HepG2 (cell line): ENCODE data around the gene KAZALD1. TPM values are rescaled to one million over a fixed set of nuclear protein-coding genes. Genes with fewer than 3 reads are reported as not detected.

Source experiments
- ATAC-seq: fragments of 200-7000 bp; cut with Tn5 transposase; 3 replicates; pipeline ENCODE4 v1.9.1; 2020; ENCODE audit warnings: mild to moderate bottlenecking, moderate library complexity
- BruUV-seq: library from RNA; stranded (reverse); fragments of 400-500 nt; replicated peaks from 2 replicates; lab custom pipeline; 2021; lab: Mats Ljungman, UMichigan
- CTCF ChIA-PET: fragments of 300-600 bp; formaldehyde crosslinking; extraction: SDS; loops from one replicate; lab custom pipeline; 2021; ENCODE audit warnings: low total read pairs, inconsistent platforms, low intra/inter-chr PET ratio; lab: Yijun Ruan, JAX
- POLR2A ChIA-PET: fragments of 350-600 bp; sonication (Branson Sonifier 250); formaldehyde crosslinking; loops from one replicate; lab custom pipeline; 2020; ENCODE audit warnings: antibody characterized with exemption, inconsistent platforms; lab: Yijun Ruan, JAX
- DNase-seq: peaks from one replicate; pipeline ENCODE4 v3.0.0-alpha.2; 2015; ENCODE audit warnings: low spot score
- FAIRE-seq: peaks from 3 replicates; lab custom pipeline; 2011; peaks lifted over from hg19 to GRCh38; lab: Jason Lieb, UNC
- H2AFZ ChIP-seq: one replicate; pipeline ENCODE4 v1.6.1; 2011; ENCODE audit warnings: low read length, inconsistent platforms
- H3K27ac ChIP-seq: fragments of 300-600 bp; 3 replicates; pipeline ENCODE4 v1.8.0; 2011; ENCODE audit warnings: mixed run types, mild to moderate bottlenecking, mixed read lengths, low read length, inconsistent platforms; ENCODE audit not compliant: insufficient read depth; ENCODE audit errors: extremely low read length
- H3K27me3 ChIP-seq, 2 experiments: fragments of 200-600 bp in 1 of 2; 2 replicates in 1 of 2; 3 replicates in 1 of 2; pipeline versions ENCODE4 v1.6.0 to v1.8.0; 2011; ENCODE audit warnings: low read length in 2 of 2, mild to moderate bottlenecking in 2 of 2, moderate library complexity in 2 of 2, inconsistent platforms in 1 of 2; ENCODE audit not compliant: insufficient read depth in 2 of 2, control insufficient read depth in 1 of 2
- H3K36me3 ChIP-seq, 2 experiments: fragments of 200-600 bp in 1 of 2; replicated peaks in 1 of 2; 2 replicates in 1 of 2; 3 replicates in 1 of 2; pipeline versions ENCODE4 v1.5.1 to v1.8.0; 2011; ENCODE audit warnings: low read length in 2 of 2, inconsistent platforms in 1 of 2; ENCODE audit not compliant: insufficient read depth in 2 of 2, control insufficient read depth in 1 of 2
- H3K4me1 ChIP-seq: 2 replicates; pipeline ENCODE4 v1.5.1; 2012; ENCODE audit warnings: low read length, inconsistent platforms; ENCODE audit not compliant: insufficient read depth
- H3K4me2 ChIP-seq: 2 replicates; pipeline ENCODE4 v1.6.0; 2011; ENCODE audit warnings: low read depth, low read length, inconsistent platforms
- H3K4me3 ChIP-seq, 3 experiments: fragments of 200-600 bp in 1 of 3; sonication (generic), shearing (Covaris generic) in 1 of 3; replicated peaks in 1 of 3; 2 replicates each; pipeline ENCODE4 v1.5.1; 2011 to 2016; ENCODE audit warnings: low read length in 3 of 3, inconsistent platforms in 2 of 3, low read depth in 2 of 3, mild to moderate bottlenecking in 2 of 3, control low read depth in 1 of 3, mixed read lengths in 1 of 3; ENCODE audit not compliant: insufficient read depth in 1 of 3
- H3K79me2 ChIP-seq: one replicate; pipeline ENCODE4 v1.6.1; 2011; ENCODE audit warnings: low read length, inconsistent platforms; ENCODE audit not compliant: insufficient read depth
- H3K9ac ChIP-seq: 2 replicates; pipeline ENCODE4 v1.6.0; 2011; ENCODE audit warnings: mild to moderate bottlenecking, low read depth, low read length, inconsistent platforms; ENCODE audit not compliant: insufficient read depth
- H3K9me3 ChIP-seq: 2 replicates; pipeline ENCODE4 v1.5.1; 2012; ENCODE audit warnings: mild to moderate bottlenecking, low read length
- H4K20me1 ChIP-seq: 2 replicates; pipeline ENCODE4 v1.6.0; 2011; ENCODE audit warnings: inconsistent platforms, mild to moderate bottlenecking, low read length, moderate library complexity; ENCODE audit not compliant: insufficient read depth
- DNMT3B ChIP-seq: conservative IDR thresholded peaks from 2 replicates; pipeline ENCODE4 v1.6.1; 2016; ENCODE audit warnings: missing biosample characterization, control low read depth
- HNRNPL ChIP-seq: fragments of 200-400 bp; formaldehyde crosslinking; IDR thresholded peaks from 2 replicates; pipeline ENCODE4 v1.6.1; 2017; ENCODE audit warnings: mild to moderate bottlenecking, low read depth, low read length
- KLF6 ChIP-seq: IDR thresholded peaks from 2 replicates; pipeline ENCODE4 v1.8.0; 2016; ENCODE audit warnings: missing biosample characterization, missing genetic modification reagents
- NBN ChIP-seq: fragments of 450-650 bp; conservative IDR thresholded peaks from 2 replicates; pipeline ENCODE4 v1.6.1; 2017
- PLRG1 ChIP-seq: fragments of 450-650 bp; conservative IDR thresholded peaks from 2 replicates; pipeline ENCODE4 v1.6.1; 2016
- REL ChIP-seq: sonication (generic); formaldehyde crosslinking; conservative IDR thresholded peaks from 2 replicates; pipeline ENCODE4 v1.8.0; 2022; ENCODE audit warnings: mild to moderate bottlenecking, missing genetic modification reagents, moderate library complexity
- RFXAP ChIP-seq: sonication (generic); formaldehyde crosslinking; IDR thresholded peaks from 2 replicates; pipeline ENCODE4 v1.4.0; 2020; ENCODE audit warnings: missing genetic modification reagents, borderline replicate concordance
- SNAI1 ChIP-seq: sonication (generic); formaldehyde crosslinking; IDR thresholded peaks from 2 replicates; pipeline ENCODE4 v1.5.0; 2020; ENCODE audit warnings: mild to moderate bottlenecking, missing genetic modification reagents, borderline replicate concordance
- SNAPC5 ChIP-seq: sonication (generic); formaldehyde crosslinking; IDR thresholded peaks from 2 replicates; pipeline ENCODE4 v1.8.1; 2023; ENCODE audit warnings: mild to moderate bottlenecking, missing genetic modification reagents, borderline replicate concordance
- YEATS2 ChIP-seq: sonication (generic); formaldehyde crosslinking; IDR thresholded peaks from 2 replicates; pipeline ENCODE4 v1.4.0; 2020; ENCODE audit warnings: missing genetic modification reagents, borderline replicate concordance
- ZBTB42 ChIP-seq: sonication (generic); formaldehyde crosslinking; IDR thresholded peaks from 2 replicates; pipeline ENCODE4 v1.5.0; 2020; ENCODE audit warnings: mild to moderate bottlenecking, missing genetic modification reagents
- ZNF138 ChIP-seq: sonication (generic); formaldehyde crosslinking; IDR thresholded peaks from 2 replicates; pipeline ENCODE4 v1.5.0; 2020; ENCODE audit warnings: mild to moderate bottlenecking, low read depth, missing genetic modification reagents
- ZNF235 ChIP-seq: sonication (generic); formaldehyde crosslinking; IDR thresholded peaks from 2 replicates; pipeline ENCODE4 v1.8.1; 2023; ENCODE audit warnings: mild to moderate bottlenecking, missing genetic modification reagents, borderline replicate concordance
- ZNF709 ChIP-seq: sonication (generic); formaldehyde crosslinking; IDR thresholded peaks from 2 replicates; pipeline ENCODE4 v1.5.0; 2020; ENCODE audit warnings: mild to moderate bottlenecking, missing genetic modification reagents
- ZNF777 ChIP-seq: sonication (generic); formaldehyde crosslinking; IDR thresholded peaks from 2 replicates; pipeline ENCODE4 v1.4.0; 2020; ENCODE audit warnings: missing genetic modification reagents
- whole genome bisulfite sequencing: methylation state at CpG from one replicate; pipeline ENCODE4 v1.1.6; 2017; ENCODE audit warnings: low lambda C conversion rate; 5-methylcytosine and 5-hydroxymethylcytosine counted together
- in situ Hi-C: cut with HindIII; loops from 2 replicates; pipeline ENCODE4 v1.10.0; 2017; ENCODE audit warnings: low pct_unique_long_range_greater_than_20kb; ENCODE audit not compliant: extremely low pct_ligation_motif_present
- intact Hi-C: fragments of 100-400 bp; cut with micrococcal nuclease; formaldehyde crosslinking; loops from one replicate; pipeline ENCODE4 v1.10.0; 2022; ENCODE audit not compliant: unreplicated experiment
- polyA plus RNA-seq, 8 experiments: library from polyadenylated mRNA; depleted of rRNA in 3 of 8; stranded (reverse) in 7 of 8; unstranded in 1 of 8; fragments of >200 nt; fragmentation: Illumina TruSeq in 4 of 8; extraction: Trizol in 4 of 8; gene quantifications; 2 replicates each; pipeline versions ENCODE4 v1.2.1 to v1.2.3, GENCODE V29; 2011 to 2016; ENCODE audit warnings: low read depth in 4 of 8, missing spikeins in 1 of 8, mixed read lengths in 1 of 8; ENCODE audit not compliant: insufficient read depth in 1 of 8
- total RNA-seq, 5 experiments: library from RNA; depleted of rRNA; stranded (reverse); fragments of >200 nt; fragmentation: Illumina TruSeq; extraction: Trizol; gene quantifications; 2 replicates each; pipeline ENCODE4 v1.2.3, GENCODE V29; 2016; ENCODE audit warnings: low read depth in 1 of 5
- TF ChIP-seq, protein P1 (sequence below): sonication (generic); formaldehyde crosslinking; IDR thresholded peaks from 2 replicates; pipeline ENCODE4 v1.5.1; 2020; ENCODE audit warnings: mild to moderate bottlenecking, missing genetic modification reagents, moderate library complexity
- TF ChIP-seq, protein P2 (sequence below): sonication (generic); formaldehyde crosslinking; IDR thresholded peaks from 2 replicates; pipeline ENCODE4 v1.8.1; 2023; ENCODE audit warnings: missing genetic modification reagents, inconsistent platforms, borderline replicate concordance

KAZALD1 gene
- total and polyA plus RNA-seq, 2 of the 13 experiments (the other 11 are each of a cell fraction or from before 2014, with no cell fraction given), result 16.7 to 27.7 TPM

DNA sequence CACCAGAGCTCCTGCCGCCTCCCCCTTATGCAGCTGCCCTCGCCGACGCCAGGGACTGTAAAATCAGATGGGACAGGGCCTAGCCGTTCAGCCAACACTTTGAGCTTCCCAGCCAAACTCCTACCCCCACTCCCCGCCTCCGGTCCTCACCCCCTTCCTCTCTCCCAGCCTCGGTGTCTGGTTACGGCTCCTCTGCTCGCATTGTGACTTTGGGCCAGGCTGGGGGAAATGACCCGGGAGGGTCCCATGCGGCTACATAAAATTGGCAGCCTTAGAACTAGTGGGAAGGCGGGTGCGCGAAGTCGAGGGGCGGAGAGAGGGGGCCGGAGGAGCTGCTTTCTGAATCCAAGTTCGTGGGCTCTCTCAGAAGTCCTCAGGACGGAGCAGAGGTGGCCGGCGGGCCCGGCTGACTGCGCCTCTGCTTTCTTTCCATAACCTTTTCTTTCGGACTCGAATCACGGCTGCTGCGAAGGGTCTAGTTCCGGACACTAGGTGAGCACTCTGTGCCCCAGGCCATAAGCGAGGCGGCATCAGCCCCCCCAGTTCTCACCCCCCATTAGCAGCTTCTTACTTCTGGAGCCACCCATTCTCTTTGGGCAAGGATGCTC, at the start of gene KAZALD1 (continued):
- TF ChIP-seq, protein P1, sequence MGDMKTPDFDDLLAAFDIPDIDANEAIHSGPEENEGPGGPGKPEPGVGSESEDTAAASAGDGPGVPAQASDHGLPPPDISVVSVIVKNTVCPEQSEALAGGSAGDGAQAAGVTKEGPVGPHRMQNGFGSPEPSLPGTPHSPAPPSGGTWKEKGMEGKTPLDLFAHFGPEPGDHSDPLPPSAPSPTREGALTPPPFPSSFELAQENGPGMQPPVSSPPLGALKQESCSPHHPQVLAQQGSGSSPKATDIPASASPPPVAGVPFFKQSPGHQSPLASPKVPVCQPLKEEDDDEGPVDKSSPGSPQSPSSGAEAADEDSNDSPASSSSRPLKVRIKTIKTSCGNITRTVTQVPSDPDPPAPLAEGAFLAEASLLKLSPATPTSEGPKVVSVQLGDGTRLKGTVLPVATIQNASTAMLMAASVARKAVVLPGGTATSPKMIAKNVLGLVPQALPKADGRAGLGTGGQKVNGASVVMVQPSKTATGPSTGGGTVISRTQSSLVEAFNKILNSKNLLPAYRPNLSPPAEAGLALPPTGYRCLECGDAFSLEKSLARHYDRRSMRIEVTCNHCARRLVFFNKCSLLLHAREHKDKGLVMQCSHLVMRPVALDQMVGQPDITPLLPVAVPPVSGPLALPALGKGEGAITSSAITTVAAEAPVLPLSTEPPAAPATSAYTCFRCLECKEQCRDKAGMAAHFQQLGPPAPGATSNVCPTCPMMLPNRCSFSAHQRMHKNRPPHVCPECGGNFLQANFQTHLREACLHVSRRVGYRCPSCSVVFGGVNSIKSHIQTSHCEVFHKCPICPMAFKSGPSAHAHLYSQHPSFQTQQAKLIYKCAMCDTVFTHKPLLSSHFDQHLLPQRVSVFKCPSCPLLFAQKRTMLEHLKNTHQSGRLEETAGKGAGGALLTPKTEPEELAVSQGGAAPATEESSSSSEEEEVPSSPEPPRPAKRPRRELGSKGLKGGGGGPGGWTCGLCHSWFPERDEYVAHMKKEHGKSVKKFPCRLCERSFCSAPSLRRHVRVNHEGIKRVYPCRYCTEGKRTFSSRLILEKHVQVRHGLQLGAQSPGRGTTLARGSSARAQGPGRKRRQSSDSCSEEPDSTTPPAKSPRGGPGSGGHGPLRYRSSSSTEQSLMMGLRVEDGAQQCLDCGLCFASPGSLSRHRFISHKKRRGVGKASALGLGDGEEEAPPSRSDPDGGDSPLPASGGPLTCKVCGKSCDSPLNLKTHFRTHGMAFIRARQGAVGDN (CRISPR knock-in tag), result no peak
- TF ChIP-seq KLF6 (CRISPR knock-in tag) (no peak), NBN (no peak), REL (0 out of 2 replicates have a peak, but pooled peaks have one; percentile 1), SNAPC5 (CRISPR knock-in tag) (0 out of 2 replicates have a peak, but pooled peaks have one; percentile 54), PLRG1 (no peak)

GRCh38 chr10:101012525-101013364, 49.0 kb upstream of the KAZALD1 start:
- intact Hi-C loops (loop anchor here (1.0 to 5.0 kb wide), 4 partner anchors 14 to 135 kb away; no protein-coding TSS in a partner anchor), in situ Hi-C loops (no loop called here)
- Histone ChIP-seq H3K9ac (no peak overlapping the region), H3K36me3 (no peaks in the 10 kb centered on the region), H3K4me3 (peak overlapping the region in 1 of 3 experiments; percentile 77; a peak in 2 of 6 replicates), H2AFZ (no peak overlapping the region), H3K27ac (no peak overlapping the region), H3K4me2 (peak overlapping the region; percentile 89), H3K9me3 (no peaks in the 10 kb centered on the region), H4K20me1 (no peaks in the 10 kb centered on the region), H3K79me2 (no peaks in the 10 kb centered on the region), H3K27me3 (no peaks in the 10 kb centered on the region), H3K4me1 (peaks cover 75% of the 10 kb centered on the region)
- 13% methylated on average over 11 of the region's 14 CpGs for WGBS
- ChIA-PET POLR2A (interaction anchor here (1.2 to 7.1 kb wide), 4 partner anchors 13 to 32 kb away, joined by 4 to 124 read pairs (median 6); partner anchors contain the start of genes LZTS2, PDZD7 and SFXN3), CTCF (interaction anchor here (0.6 to 6.1 kb wide), 7 partner anchors 16 to 341 kb away, joined by 3 to 240 read pairs (median 3); partner anchors contain the start of genes LZTS2 and SEMA4G)
- ATAC-seq (peak; percentile 73), FAIRE-seq (peak; percentile 91), DNase-seq (peak; percentile 89)
- no TSS peak for BruUV-seq
- TF ChIP-seq ZNF777 (CRISPR knock-in tag), result no peak
- no peak for TF ChIP-seq RFXAP
- TF ChIP-seq ZNF709 (CRISPR knock-in tag), result peak; percentile 53; the same call in 1 of the 2 replicates
- no peak for TF ChIP-seq SNAI1
- no peak for TF ChIP-seq ZNF138 (CRISPR knock-in tag)
- TF ChIP-seq DNMT3B (CRISPR knock-in tag), result 0 out of 2 replicates have a peak, but pooled peaks have one; percentile 22
- no peak for TF ChIP-seq ZBTB42
- TF ChIP-seq, protein P2, sequence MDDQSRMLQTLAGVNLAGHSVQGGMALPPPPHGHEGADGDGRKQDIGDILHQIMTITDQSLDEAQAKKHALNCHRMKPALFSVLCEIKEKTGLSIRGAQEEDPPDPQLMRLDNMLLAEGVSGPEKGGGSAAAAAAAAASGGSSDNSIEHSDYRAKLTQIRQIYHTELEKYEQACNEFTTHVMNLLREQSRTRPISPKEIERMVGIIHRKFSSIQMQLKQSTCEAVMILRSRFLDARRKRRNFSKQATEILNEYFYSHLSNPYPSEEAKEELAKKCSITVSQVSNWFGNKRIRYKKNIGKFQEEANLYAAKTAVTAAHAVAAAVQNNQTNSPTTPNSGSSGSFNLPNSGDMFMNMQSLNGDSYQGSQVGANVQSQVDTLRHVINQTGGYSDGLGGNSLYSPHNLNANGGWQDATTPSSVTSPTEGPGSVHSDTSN (CRISPR knock-in tag), result no peak
- peak; percentile 99 for TF ChIP-seq HNRNPL
- peak; percentile 47; the same call in 1 of the 2 replicates for TF ChIP-seq YEATS2 (CRISPR knock-in tag)
- TF ChIP-seq ZNF235 (CRISPR knock-in tag), result no peak
